ENCODE results near the gene LRRC72. TPM values are rescaled to one million over a fixed set of nuclear protein-coding genes. Genes with fewer than 3 reads are reported as not detected.

Gene LRRC72
- total and polyA plus RNA-seq, 9 of the 15 experiments (the other 6 are each of a cell fraction or from before 2014, with no cell fraction given), result 0.10 TPM; not detected in 8

- TF ChIP-seq EWSR1 (IDR thresholded peaks at IDR 0.05; ENCODE audit: borderline replicate concordance, low read depth, partially characterized antibody) (no peak), ZBTB49 (CRISPR knock-in tag; IDR thresholded peaks at IDR 0.05; ENCODE audit: borderline replicate concordance) (no peak), PTTG1 (tag; IDR thresholded peaks at IDR 0.05; ENCODE audit: low read depth) (no peak), XRCC3 (IDR thresholded peaks at IDR 0.05) (no peak), SNIP1 (IDR thresholded peaks at IDR 0.05; ENCODE audit: low read depth) (no peak), KDM2B (CRISPR knock-in tag; IDR thresholded peaks at IDR 0.05) (no peak), ZNF133 (CRISPR knock-in tag; IDR thresholded peaks at IDR 0.05) (no peak), SFPQ (IDR thresholded peaks at IDR 0.05; ENCODE audit: low read depth, low read length) (no peak), PHTF2 (CRISPR knock-in tag; IDR thresholded peaks at IDR 0.05) (no peak), FIP1L1 (IDR thresholded peaks at IDR 0.05; ENCODE audit: low read depth, low read length, poor library complexity, severe bottlenecking) (no peak), MAFG (tag; conservative IDR thresholded peaks at IDR 0.05) (no peak), FOXK2 (conservative IDR thresholded peaks at IDR 0.05 in 1 of 2, IDR thresholded peaks at IDR 0.05 in 1 of 2; ENCODE audit: low read depth in 2 of 2) (no peak), ZNF124 (CRISPR knock-in tag; IDR thresholded peaks at IDR 0.05) (no peak), HEY1 (CRISPR knock-in tag; IDR thresholded peaks at IDR 0.05; ENCODE audit: borderline replicate concordance) (no peak), POLR2B (IDR thresholded peaks at IDR 0.05; ENCODE audit: low read depth, partially characterized antibody) (no peak), ZNF143 (CRISPR knock-in tag; IDR thresholded peaks at IDR 0.05) (no peak), TBL1XR1 (IDR thresholded peaks at IDR 0.05; ENCODE audit: low read length in 2 of 2) (no peak), ZNF436 (CRISPR knock-in tag; IDR thresholded peaks at IDR 0.05) (no peak), MAFK (IDR thresholded peaks at IDR 0.05; ENCODE audit: low read length) (no peak), STAG1 (CRISPR knock-in tag; IDR thresholded peaks at IDR 0.05; ENCODE audit: borderline replicate concordance) (no peak), LCOR (CRISPR knock-in tag; IDR thresholded peaks at IDR 0.05) (0 out of 2 replicates have a peak, but pooled peaks have one; percentile 56), E2F1 (CRISPR knock-in tag; IDR thresholded peaks at IDR 0.05) (no peak), NR3C1 (CRISPR knock-in tag; IDR thresholded peaks at IDR 0.05) (no peak), SRSF9 (IDR thresholded peaks at IDR 0.05; ENCODE audit: borderline replicate concordance, low read depth, low read length) (no peak)
These were observed 38.3 kb downstream of the LRRC72 start (continued) for GRCh38 chr7:16564909-16565426.
